HG03095 (cell line): Measurements from ENCODE around the gene RBM39.
"Not testable (repeated sequence)": the region's sequence is repeated elsewhere in the genome, so short reads cannot be mapped to it uniquely, and the experiment has no call there.

ENCODE experiments used
- ATAC-seq: cut with Tn5 transposase; IDR thresholded peaks from one replicate; pipeline ENCODE4 v1.9.1; 2021; ENCODE audit warnings: moderate library complexity; ENCODE audit not compliant: unreplicated experiment

RBM39 gene

DNA sequence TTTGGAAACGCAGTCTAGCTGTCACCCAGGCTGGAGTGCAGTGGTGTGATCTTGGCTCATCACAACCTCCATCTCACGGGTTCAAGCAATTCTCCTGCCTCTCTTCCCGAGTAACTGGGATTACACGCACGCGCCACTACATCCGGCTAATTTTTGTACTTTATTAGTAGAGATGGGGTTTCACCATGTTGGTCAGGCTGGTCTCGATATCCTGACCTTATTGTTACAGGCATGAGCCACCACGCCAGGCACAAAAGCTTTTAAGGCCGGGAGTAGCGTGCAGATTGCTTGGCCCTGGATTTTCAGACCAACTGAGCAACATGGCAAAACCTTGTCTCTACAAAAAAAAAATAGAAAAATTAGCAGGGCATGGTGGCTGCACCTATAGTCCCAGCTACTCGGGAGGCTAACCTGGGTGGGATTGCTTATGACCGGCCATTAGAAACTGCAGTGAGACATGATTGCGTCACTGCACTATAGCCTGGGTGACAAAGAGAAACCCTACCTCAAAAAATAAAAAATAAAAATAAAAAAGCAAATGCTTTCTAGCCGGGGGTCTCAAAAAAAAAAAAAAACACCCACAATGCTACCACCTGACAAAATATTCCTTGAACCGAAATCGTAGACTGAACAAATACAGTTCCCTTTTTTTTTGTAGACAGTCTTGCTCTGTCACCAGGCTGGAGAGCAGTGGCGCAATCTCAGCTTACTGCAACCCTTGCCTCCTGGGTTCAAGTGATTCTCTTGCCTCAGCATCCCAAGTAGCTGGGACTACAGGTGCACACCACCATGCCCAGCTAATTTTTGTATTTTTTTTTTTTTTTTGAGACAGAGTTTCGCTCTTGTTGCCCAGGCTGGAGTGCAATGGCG, 15.0 kb downstream of the RBM39 start:
- no peak for ATAC-seq

GRCh38 chr20:35724321-35725230, 17.5 kb downstream of the RBM39 start:
- ATAC-seq = no peak

- not testable (repeated sequence) for ATAC-seq
Observed at GRCh38 chr20:35723652-35724320, 18.3 kb downstream of the RBM39 start.

DNA sequence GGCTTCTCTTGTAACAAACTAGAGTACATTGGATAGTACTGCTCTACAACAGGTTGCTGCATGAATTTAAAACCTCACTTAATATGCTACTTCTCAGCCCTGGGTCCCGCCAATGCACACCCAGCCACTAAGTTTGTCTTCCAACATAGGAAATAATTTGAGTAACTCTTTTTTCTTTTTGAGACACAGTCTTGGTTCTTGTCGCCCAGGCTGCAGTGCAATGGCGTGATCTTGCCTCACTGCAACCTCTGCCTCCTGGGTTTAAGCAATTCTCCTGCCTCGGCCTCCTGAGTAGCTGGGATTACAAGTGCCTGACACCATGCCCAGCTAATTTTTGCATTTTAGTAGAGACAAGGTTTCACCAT, 18.8 kb downstream of the RBM39 start:
- ATAC-seq = not testable (repeated sequence)

GRCh38 chr20:35721621-35722020, 20.4 kb downstream of the RBM39 start:
- no peak for ATAC-seq

DNA sequence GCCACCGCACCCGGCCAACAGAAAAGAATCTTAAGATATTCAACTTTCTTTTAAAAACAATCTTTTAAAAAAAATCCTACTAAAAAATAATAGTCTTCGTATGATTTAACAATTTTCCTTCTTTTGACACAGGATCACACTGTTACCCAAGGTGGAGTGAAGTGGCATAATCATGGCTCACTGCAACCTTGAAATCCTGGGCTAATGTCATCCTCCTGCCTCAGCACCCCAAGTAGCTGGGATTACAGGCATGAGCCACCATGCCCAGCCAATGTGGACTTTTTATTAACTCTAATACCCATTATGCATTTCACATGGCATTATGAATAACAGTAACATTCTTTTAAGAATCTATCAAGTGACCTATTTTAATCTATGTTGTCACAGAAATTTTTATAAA, 20.8 kb downstream of the RBM39 start:
- ATAC-seq = no peak

DNA sequence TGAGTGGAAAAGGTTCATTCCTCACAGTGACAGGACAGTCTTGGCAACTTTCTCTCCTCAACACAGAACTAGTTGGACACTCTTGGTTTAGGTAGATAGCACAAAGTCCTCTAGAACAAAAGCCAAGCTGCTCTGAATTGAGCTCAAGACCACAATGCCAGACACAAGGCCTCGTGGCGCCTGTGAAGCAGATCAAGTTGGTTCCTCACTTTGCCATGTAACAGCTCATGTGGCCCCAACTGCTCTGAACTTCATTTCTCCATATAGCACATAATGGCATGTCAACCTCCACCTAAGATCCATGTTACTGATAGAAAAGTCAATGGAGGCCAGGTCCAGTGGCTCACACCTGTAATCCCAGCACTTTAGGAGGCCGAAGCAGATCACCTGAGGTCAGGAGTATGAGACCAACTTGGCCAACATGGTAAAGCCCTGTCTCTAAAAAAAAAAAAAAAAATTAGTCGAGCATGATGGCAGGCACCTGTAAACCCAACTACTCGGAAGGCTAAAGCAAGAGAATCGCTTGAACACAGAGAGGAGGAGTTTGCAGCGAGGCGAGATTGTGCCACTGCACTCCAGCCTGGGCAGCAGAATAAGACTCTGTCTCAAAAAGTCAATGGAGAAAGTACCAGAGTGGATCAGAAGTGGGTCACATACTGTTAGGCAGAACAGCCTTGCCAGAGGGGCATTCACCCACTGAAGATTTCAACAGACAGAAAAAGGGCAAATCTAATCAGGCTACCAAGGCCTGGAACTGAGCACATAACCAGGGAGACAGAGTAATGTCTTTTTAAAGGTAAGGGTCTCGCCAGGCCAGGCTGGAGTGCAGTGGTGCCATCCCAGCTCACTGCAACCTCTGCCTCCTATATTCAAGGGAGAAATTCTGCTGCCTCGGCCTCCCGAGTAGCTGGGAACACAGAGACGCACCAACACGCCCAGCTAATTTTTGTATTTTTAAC, 21.6 kb downstream of the RBM39 start:
- ATAC-seq = no peak

- ATAC-seq = no peak
Observed at GRCh38 chr20:35719717-35720116, 22.3 kb downstream of the RBM39 start.

GRCh38 chr20:35718972-35719635, 23.0 kb downstream of the RBM39 start:
- ATAC-seq = no peak

DNA sequence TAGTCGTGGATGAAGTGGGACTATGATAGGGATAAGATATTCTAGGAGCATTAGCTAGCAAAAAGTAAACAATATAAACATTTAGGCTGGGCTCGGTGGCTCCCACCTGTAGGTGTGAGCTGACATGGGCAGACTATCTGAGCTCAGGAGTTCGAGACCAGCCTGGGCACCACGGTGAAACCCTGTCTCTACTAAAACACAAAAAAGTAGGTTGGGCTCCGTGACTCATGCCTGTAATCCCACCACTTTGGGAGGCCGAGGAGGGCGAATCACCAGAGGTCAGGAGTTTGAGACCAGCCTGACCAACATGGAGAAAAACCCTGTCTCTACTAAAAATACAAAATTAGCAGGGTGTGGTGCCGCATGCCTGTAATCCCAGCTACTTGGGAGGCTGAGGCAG, 23.7 kb downstream of the RBM39 start:
- ATAC-seq = not testable (repeated sequence)

DNA sequence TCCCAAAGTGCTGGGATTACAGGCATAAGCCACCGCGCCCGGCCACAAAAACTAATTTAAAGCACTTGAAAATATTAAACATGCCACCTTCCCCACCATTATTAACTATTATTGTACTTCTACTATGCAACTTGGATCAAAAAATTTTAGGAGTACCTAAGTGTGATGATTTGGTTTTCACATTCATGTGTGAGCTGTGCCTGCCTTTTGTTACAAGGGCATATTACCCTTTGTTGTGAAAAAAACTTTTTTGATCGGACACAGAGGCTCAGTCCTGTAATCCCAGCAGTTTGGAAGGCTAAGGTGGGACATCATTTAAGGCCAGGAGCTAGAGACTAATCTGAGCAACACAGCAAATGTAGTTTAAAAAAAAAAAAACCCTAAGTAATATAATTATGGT, 25.7 kb downstream of the RBM39 start:
- no peak for ATAC-seq

DNA sequence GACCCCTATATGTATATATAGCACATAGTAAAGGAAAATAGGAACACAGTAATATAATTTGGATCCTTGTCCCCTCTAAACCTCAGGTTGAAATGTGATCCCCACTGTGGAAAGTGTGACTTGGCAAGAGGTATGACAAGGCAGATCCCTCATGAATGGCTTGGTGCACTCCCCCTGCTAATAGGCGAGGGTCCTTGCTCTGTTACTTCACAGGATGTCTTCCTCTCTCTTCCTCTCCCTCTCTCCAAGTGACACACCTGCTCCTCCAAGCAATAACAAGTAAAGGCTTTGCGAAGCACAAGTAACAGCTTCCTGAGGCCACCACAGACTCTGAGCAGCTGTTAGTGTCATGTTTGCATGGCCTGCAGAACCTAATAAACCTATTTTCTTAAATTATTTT, 26.4 kb downstream of the RBM39 start:
- no peak for ATAC-seq

- no peak for ATAC-seq
Observed at GRCh38 chr20:35714127-35714526, 27.9 kb downstream of the RBM39 start.

DNA sequence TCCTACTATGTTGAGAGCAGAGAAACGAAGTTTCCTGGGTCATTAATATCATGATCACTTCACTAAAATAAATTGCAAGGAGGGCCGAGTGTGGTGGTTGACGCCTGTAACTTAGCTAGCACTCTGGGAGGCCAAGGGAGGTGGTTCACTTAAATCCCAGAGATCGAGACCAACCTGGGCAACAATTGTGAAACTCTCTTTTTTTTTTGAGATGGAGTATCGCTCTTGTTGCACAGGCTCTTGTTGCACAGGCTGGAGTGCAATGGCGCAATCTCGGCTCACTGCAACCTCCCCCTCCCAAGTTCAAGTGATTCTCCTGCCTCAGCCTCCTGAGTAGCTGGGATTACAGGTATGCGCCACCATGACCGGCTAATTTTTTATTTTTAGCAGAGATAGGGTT, 28.9 kb downstream of the RBM39 start:
- not testable (repeated sequence) for ATAC-seq

DNA sequence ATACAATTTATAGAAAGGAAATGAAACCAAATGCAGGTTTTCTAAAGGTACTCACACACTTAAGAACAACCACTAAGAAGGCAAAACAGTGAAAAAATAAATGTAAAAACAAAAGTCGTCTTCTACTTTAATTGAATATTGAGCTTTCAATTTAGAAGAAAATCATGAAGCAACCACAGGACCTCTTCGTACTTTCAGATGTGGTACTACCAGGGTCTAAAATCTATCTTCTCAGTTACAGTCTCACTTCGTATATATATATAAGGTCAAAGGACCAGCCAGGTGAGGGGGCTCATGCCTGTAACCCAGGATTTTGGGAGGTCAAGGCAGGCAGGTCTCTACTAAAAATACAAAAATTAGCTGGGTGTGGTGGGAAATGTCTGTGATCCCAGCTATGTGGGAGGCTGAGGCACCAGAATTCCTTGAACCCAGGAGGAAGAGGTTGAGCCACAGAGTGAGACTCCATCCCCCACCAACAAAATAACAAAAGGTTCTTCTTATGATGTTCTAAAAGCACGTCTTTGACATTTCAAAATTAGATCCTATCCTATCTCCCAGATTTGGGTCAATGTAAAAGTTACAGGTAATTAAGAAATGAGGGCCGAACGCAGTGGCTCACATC, 30.4 kb downstream of the RBM39 start:
- ATAC-seq = no peak

GRCh38 chr20:35710884-35711587, 31.0 kb downstream of the RBM39 start:
- no peak for ATAC-seq

DNA sequence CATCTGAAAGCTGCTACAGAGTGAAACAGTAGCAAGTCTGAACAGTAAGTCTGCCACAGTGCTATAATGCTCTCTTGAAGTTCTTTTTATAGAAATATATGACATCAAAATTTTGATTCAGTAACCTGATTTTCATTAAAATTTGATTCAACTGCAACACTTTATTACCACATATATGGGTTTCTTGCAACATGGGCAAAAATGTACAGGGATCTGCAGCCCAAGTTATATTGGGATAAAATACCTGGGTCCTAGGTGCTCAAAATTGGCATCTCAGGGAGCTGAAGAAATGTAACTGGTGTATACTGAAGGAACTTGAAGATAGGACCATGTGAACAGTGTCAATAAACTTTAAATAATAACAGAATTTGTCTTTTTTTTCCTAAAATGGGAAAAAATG, 32.0 kb downstream of the RBM39 start:
- no peak for ATAC-seq

DNA sequence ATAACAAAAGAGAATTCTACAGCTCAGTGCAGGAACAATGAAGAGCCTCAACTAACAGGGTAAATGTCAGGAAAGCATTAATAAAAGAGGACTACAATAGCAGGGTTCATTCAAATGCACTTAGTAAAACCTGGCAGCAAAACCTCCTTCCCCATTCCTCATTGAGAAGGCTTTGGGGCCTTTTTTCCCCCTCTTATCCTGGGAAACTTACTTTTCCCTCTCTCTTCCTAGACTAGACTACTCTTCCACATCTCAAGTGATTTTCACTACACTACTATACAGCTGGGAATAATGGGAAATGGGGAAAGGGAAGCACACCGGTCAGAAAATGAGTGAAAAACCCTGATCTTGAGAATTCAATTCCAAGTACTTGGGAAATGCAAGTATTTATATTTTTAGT, 32.8 kb downstream of the RBM39 start:
- no peak for ATAC-seq

GRCh38 chr20:35708502-35708901, 33.6 kb downstream of the RBM39 start:
- no peak for ATAC-seq
